Karpas-422 (cell line): ENCODE data around the gene TMCC2. TPM values are rescaled to one million over a fixed set of nuclear protein-coding genes. Genes with fewer than 3 reads are reported as not detected.
A peak's percentile ranks its signal among the peaks of the same experiment; 100 is the strongest.

ENCODE experiments used
- DNase-seq: peaks from one replicate; pipeline ENCODE4 v3.0.0-alpha.2; 2015
- H2AFZ ChIP-seq: fragments of 200-600 bp; sonication (generic); 2 replicates; pipeline ENCODE4 v1.6.1; 2014; ENCODE audit warnings: antibody characterized with exemption, low read length, mixed read lengths
- H3K27ac ChIP-seq: fragments of 200-600 bp; sonication (generic); 2 replicates; pipeline ENCODE4 v1.5.1; 2014; ENCODE audit warnings: mild to moderate bottlenecking, low read length, moderate library complexity
- H3K27me3 ChIP-seq: fragments of 200-600 bp; sonication (generic); 2 replicates; pipeline ENCODE4 v1.6.1; 2014; ENCODE audit warnings: low read length, mixed read lengths
- H3K36me3 ChIP-seq: fragments of 200-600 bp; sonication (generic); 2 replicates; pipeline ENCODE4 v1.6.1; 2014; ENCODE audit warnings: low read length, mixed read lengths; ENCODE audit not compliant: insufficient read depth
- H3K4me1 ChIP-seq: fragments of 200-600 bp; sonication (generic); 2 replicates; pipeline ENCODE4 v1.6.1; 2014; ENCODE audit warnings: mild to moderate bottlenecking, low read length, mixed read lengths
- H3K4me2 ChIP-seq: fragments of 200-600 bp; sonication (generic); 2 replicates; pipeline ENCODE4 v1.6.1; 2014; ENCODE audit warnings: low read length, low read depth, mild to moderate bottlenecking; ENCODE audit not compliant: poor library complexity, severe bottlenecking
- H3K4me3 ChIP-seq: fragments of 200-600 bp; sonication (generic); 2 replicates; pipeline ENCODE4 v1.5.1; 2014; ENCODE audit warnings: mild to moderate bottlenecking, antibody characterized with exemption, low read length, mixed read lengths
- H3K79me2 ChIP-seq: fragments of 200-600 bp; sonication (generic); 2 replicates; pipeline ENCODE4 v1.6.1; 2014; ENCODE audit warnings: mild to moderate bottlenecking, low read length, mixed read lengths
- H3K9ac ChIP-seq: fragments of 200-600 bp; sonication (generic); 2 replicates; pipeline ENCODE4 v1.6.0; 2014; ENCODE audit warnings: low read length
- H3K9me2 ChIP-seq: fragments of 200-600 bp; sonication (generic), shearing (Covaris generic); replicated peaks from 2 replicates; pipeline ENCODE4 v1.6.0; 2014; ENCODE audit warnings: mild to moderate bottlenecking, low read length, moderate library complexity; ENCODE audit not compliant: insufficient read depth
- H3K9me3 ChIP-seq: fragments of 300-700, 200-600 bp; sonication (generic); 2 replicates; pipeline ENCODE4 v1.6.1; 2014; ENCODE audit warnings: low read length, mixed read lengths
- H4K20me1 ChIP-seq: fragments of 200-600 bp; sonication (generic); 2 replicates; pipeline ENCODE4 v1.6.1; 2014; ENCODE audit warnings: mild to moderate bottlenecking, antibody characterized with exemption, low read length, low read depth; ENCODE audit not compliant: insufficient read depth
- total RNA-seq: library from RNA; depleted of rRNA; stranded (reverse); fragments of >200 nt; shearing (Covaris generic); gene quantifications from 2 replicates; pipeline ENCODE4 v1.2.3, GENCODE V29; 2014; ENCODE audit warnings: low replicate concordance

The TMCC2 gene
- total RNA-seq, 1 experiment from 2014 or later = 0.89 TPM

GRCh38 chr1:205271745-205272144 is 44.0 kb downstream of the TMCC2 start:
- no peak overlapping the region for H3K27ac ChIP-seq
- H2AFZ ChIP-seq = no peak overlapping the region
- H3K4me3 ChIP-seq = no peak overlapping the region
- no peaks in the 10 kb centered on the region for H3K79me2 ChIP-seq
- no peaks in the 10 kb centered on the region for H3K36me3 ChIP-seq
- no peaks in the 10 kb centered on the region for H3K27me3 ChIP-seq
- H3K4me1 ChIP-seq = no peaks in the 10 kb centered on the region
- no peaks in the 10 kb centered on the region for H3K9me3 ChIP-seq
- no peaks in the 10 kb centered on the region for H3K9me2 ChIP-seq
- H3K9ac ChIP-seq = no peak overlapping the region
- no peak for DNase-seq
- H3K4me2 ChIP-seq = no peak overlapping the region
- no peaks in the 10 kb centered on the region for H4K20me1 ChIP-seq

GRCh38 chr1:205272536-205272935 is 44.8 kb downstream of the TMCC2 start:
- Histone ChIP-seq H3K9me3 (no peaks in the 10 kb centered on the region), H2AFZ (no peak overlapping the region)

GRCh38 chr1:205273551-205273982 is 45.8 kb downstream of the TMCC2 start:
- H2AFZ ChIP-seq = no peak overlapping the region
- H3K4me3 ChIP-seq = no peak overlapping the region
- H3K4me1 ChIP-seq = no peaks in the 10 kb centered on the region
- H3K27ac ChIP-seq = no peak overlapping the region
- H3K9me3 ChIP-seq = no peaks in the 10 kb centered on the region
- H3K9ac ChIP-seq = no peak overlapping the region
- no peaks in the 10 kb centered on the region for H4K20me1 ChIP-seq
- no peaks in the 10 kb centered on the region for H3K9me2 ChIP-seq
- peak; percentile 90 for DNase-seq
- H3K79me2 ChIP-seq = no peaks in the 10 kb centered on the region
- no peaks in the 10 kb centered on the region for H3K36me3 ChIP-seq
- H3K27me3 ChIP-seq = no peaks in the 10 kb centered on the region
- no peak overlapping the region for H3K4me2 ChIP-seq

More at GRCh38 chr1:205272536-205272935, 44.8 kb downstream of the TMCC2 start:
- Histone ChIP-seq H3K4me1 (no peaks in the 10 kb centered on the region), H4K20me1 (no peaks in the 10 kb centered on the region), H3K79me2 (no peaks in the 10 kb centered on the region), H3K4me2 (no peak overlapping the region), H3K9me2 (no peaks in the 10 kb centered on the region), H3K36me3 (no peaks in the 10 kb centered on the region), H3K27me3 (no peaks in the 10 kb centered on the region), H3K9ac (no peak overlapping the region), H3K27ac (no peak overlapping the region), H3K4me3 (no peak overlapping the region)
- DNase-seq = no peak

- Histone ChIP-seq H3K4me3 (no peak overlapping the region), H4K20me1 (no peaks in the 10 kb centered on the region), H3K9me2 (no peaks in the 10 kb centered on the region), H3K79me2 (no peaks in the 10 kb centered on the region), H3K9me3 (no peaks in the 10 kb centered on the region), H3K4me1 (no peaks in the 10 kb centered on the region), H2AFZ (no peak overlapping the region), H3K27me3 (no peaks in the 10 kb centered on the region), H3K9ac (no peak overlapping the region), H3K27ac (no peak overlapping the region), H3K4me2 (no peak overlapping the region), H3K36me3 (no peaks in the 10 kb centered on the region)
- no peak for DNase-seq
Measured at GRCh38 chr1:205274041-205274691, 46.4 kb downstream of the TMCC2 start.

- H3K36me3 ChIP-seq = no peaks in the 10 kb centered on the region
- no peaks in the 10 kb centered on the region for H4K20me1 ChIP-seq
- H3K27ac ChIP-seq = no peak overlapping the region
- H2AFZ ChIP-seq = no peak overlapping the region
- no peaks in the 10 kb centered on the region for H3K4me1 ChIP-seq
- H3K9ac ChIP-seq = no peak overlapping the region
- H3K9me2 ChIP-seq = no peaks in the 10 kb centered on the region
- no peaks in the 10 kb centered on the region for H3K79me2 ChIP-seq
- H3K4me2 ChIP-seq = no peak overlapping the region
- no peak for DNase-seq
- no peaks in the 10 kb centered on the region for H3K9me3 ChIP-seq
- no peaks in the 10 kb centered on the region for H3K27me3 ChIP-seq
- no peak overlapping the region for H3K4me3 ChIP-seq
Measured at GRCh38 chr1:205275133-205275532, 47.4 kb downstream of the TMCC2 start.

- no peak for DNase-seq
- no peaks in the 10 kb centered on the region for H4K20me1 ChIP-seq
- H3K36me3 ChIP-seq = no peaks in the 10 kb centered on the region
- H3K9me2 ChIP-seq = no peaks in the 10 kb centered on the region
- no peaks in the 10 kb centered on the region for H3K9me3 ChIP-seq
- H3K4me2 ChIP-seq = no peak overlapping the region
- no peak overlapping the region for H2AFZ ChIP-seq
- H3K79me2 ChIP-seq = no peaks in the 10 kb centered on the region
- H3K4me1 ChIP-seq = no peaks in the 10 kb centered on the region
- H3K27ac ChIP-seq = no peak overlapping the region
- H3K4me3 ChIP-seq = no peak overlapping the region
- H3K27me3 ChIP-seq = no peaks in the 10 kb centered on the region
- no peak overlapping the region for H3K9ac ChIP-seq
Measured at GRCh38 chr1:205275916-205276688, 48.4 kb downstream of the TMCC2 start.

- no peaks in the 10 kb centered on the region for H3K79me2 ChIP-seq
- no peaks in the 10 kb centered on the region for H4K20me1 ChIP-seq
- no peaks in the 10 kb centered on the region for H3K4me1 ChIP-seq
- H2AFZ ChIP-seq = no peak overlapping the region
- H3K27me3 ChIP-seq = no peaks in the 10 kb centered on the region
- no peaks in the 10 kb centered on the region for H3K36me3 ChIP-seq
- no peak overlapping the region for H3K9ac ChIP-seq
- no peaks in the 10 kb centered on the region for H3K9me2 ChIP-seq
- no peaks in the 10 kb centered on the region for H3K9me3 ChIP-seq
- no peak overlapping the region for H3K4me3 ChIP-seq
- H3K4me2 ChIP-seq = no peak overlapping the region
- DNase-seq = no peak
- H3K27ac ChIP-seq = no peak overlapping the region
Measured at GRCh38 chr1:205276689-205277065, 48.9 kb downstream of the TMCC2 start.

- no peak overlapping the region for H3K4me2 ChIP-seq
- H3K4me3 ChIP-seq = no peak overlapping the region
- H3K36me3 ChIP-seq = no peaks in the 10 kb centered on the region
- H3K9me2 ChIP-seq = no peaks in the 10 kb centered on the region
- no peaks in the 10 kb centered on the region for H4K20me1 ChIP-seq
- no peak overlapping the region for H3K9ac ChIP-seq
- H3K79me2 ChIP-seq = no peaks in the 10 kb centered on the region
- H2AFZ ChIP-seq = no peak overlapping the region
- H3K9me3 ChIP-seq = no peaks in the 10 kb centered on the region
- no peak for DNase-seq
- H3K27me3 ChIP-seq = no peaks in the 10 kb centered on the region
- H3K4me1 ChIP-seq = peaks cover 18% of the 10 kb centered on the region
- no peak overlapping the region for H3K27ac ChIP-seq
Measured at GRCh38 chr1:205279986-205280385, 52.2 kb downstream of the TMCC2 start.
